NB4 (cell line): Measurements from ENCODE around the gene NRL.

Experiments used
- DNase-seq: peaks from one replicate; pipeline ENCODE4 v3.0.0; 2010; ENCODE audit warnings: low read depth
- H3K4me3 ChIP-seq: one replicate; pipeline ENCODE4 v1.5.1; 2011; ENCODE audit warnings: mild to moderate bottlenecking, low read depth, low read length, moderate library complexity
- CTCF ChIP-seq: IDR thresholded peaks from one replicate; pipeline ENCODE4 v1.5.1; 2012; ENCODE audit warnings: low read depth, low read length
- MAX ChIP-seq: IDR thresholded peaks from 2 replicates; pipeline ENCODE4 v1.6.1; 2011; ENCODE audit warnings: low read depth, low read length
- MYC ChIP-seq: IDR thresholded peaks from 2 replicates; pipeline ENCODE4 v1.6.1; 2011; ENCODE audit warnings: low read depth, low read length
- POLR2A ChIP-seq: IDR thresholded peaks from 2 replicates; pipeline ENCODE4 v1.6.1; 2011; ENCODE audit warnings: mild to moderate bottlenecking; ENCODE audit not compliant: insufficient read length; ENCODE audit errors: extremely low read depth

NRL gene

DNA sequence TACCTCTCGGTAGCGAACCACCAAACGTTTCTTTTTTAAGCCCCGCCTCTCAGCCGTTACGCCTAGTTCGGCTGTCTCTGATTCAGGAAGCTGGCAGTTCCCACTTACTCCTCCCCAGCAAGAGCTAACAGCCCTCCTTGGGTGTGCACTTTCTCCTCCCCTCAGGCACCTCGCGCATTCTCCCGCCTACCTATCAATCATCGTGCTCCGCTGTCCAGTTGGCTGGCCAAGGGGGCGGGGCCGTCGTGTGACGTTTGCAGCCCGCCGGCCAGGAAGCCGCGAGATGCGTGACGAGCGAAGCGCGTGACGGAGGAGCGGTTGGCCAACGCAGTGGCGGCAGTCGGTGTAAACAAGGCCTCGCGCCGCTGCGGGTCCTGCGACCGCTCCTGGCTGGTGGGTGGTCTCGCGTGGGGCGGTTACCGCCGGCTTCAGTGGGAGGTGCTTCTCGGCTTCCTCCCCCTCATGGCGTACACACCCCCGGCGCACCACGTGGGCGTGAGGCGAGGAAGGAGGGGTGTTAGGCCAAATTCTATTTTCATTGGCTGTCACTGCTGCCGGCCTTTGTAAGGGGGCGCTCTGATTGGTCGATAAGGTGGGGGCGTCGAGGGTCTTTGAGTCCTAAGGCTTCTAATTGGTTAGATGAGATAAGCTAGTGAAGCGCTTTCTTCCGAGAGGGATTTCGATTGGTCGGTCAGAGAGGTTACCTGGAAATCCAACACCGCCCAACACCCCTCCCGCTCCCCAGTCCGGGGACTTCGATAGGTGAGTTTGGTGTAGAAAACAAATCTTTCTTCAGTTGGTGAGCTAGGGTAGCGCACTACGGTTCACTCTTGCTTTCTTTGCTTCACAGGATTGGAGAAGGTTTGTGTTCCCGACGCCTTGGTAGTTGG is at the start of gene NRL, which contains the start of gene DCAF11:
NRL (minus strand) TSS at position 418 of the 890 bp plus-strand sequence. CDS start 32,101 bp downstream, outside the sequence.
DCAF11 (plus strand) TSS at position 246 of the 890 bp plus-strand sequence. CDS start 818 bp downstream, outside the sequence.
- peak within 1 kb of the TSS; percentile 96 for H3K4me3 ChIP-seq
- TF ChIP-seq MAX = peak; percentile 98
- TF ChIP-seq MYC = peak; percentile 97
- no peak for TF ChIP-seq CTCF
- TF ChIP-seq POLR2A = peak; percentile 70
- peak; percentile 99 for DNase-seq

GRCh38 chr14:24162093-24162492 is 47.3 kb upstream of the NRL start:
- TF ChIP-seq MAX = no peak
- H3K4me3 ChIP-seq = peak overlapping the region; percentile 78
- no peak for DNase-seq

DNA sequence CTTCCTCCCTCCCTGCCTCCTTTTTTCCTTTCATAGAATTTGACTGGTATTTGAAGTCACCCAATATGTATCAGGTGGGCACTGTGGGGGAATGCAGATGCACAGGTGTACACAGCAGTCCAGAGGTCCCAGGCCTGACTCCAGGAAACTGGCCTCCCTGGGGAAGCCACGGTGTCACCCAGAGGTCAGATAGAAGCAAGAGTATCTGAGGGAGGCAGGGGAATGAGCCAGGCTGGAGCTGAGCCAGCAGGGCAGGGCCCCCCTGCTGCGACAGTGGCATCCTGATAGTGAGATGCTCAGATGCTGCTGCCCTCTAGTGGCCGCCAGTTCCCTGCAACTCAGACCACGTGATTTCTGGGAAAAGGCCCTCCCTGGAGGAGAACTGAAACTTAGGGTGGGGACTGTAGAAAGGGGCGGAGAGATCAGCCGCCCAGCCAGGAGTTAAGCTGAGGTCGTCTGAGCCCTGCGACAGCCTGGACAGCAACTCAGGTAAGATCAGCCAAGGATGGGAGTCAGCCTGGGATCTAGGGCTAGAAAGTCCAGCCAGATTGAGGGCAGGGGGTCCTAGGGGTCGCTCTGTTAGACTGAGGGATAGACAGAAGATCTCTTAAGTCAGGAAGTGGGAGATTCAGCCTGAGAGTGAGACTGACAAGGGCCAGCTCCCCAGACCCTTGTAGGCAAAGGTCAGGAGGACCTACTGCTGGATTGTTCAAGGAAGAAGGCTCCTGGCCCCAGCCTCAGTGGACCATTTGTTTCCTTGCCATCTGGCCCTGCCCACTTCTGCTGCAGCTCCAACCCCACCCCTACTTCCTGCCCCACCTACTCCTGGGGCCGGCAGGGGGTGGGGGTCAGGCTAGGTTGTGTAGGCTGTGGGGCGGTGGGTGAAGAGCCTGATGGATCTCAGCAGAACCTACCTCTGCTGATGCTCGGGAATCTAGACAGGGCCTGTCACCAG is 46.4 kb upstream of the NRL start, which contains the start of gene IRF9:
IRF9 (plus strand) TSS at position 416 of the 955 bp plus-strand sequence. CDS start 880 bp downstream, outside the sequence.
- TF ChIP-seq CTCF (peak; percentile 71), MAX (peak; percentile 99), POLR2A (no peak), MYC (peak; percentile 76; the same call in 1 of the 2 replicates)
- peak; percentile 96 for DNase-seq
- peak within 1 kb of the TSS; percentile 78 for H3K4me3 ChIP-seq

DNA sequence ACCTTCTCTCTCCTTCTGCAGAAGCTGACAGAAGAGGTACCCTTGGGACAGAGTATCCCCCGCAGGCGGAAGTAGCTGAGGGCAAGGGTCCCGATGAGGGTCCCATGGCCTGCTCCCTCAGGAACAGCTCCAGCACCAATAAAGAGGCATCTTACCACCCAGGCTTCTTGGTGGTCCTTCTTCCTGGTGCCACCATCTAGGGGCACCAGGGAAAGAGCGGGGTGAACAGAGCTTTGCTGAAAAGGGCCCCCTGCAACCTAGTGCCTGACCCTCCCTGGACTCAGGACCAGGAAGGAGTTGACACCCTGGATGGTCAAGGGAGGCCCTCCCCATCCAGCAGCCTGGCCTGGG is 45.7 kb upstream of the NRL start:
- DNase-seq = no peak
- TF ChIP-seq CTCF = no peak
- TF ChIP-seq MYC = no peak
- TF ChIP-seq MAX = no peak
- no peak for TF ChIP-seq POLR2A
- no peak overlapping the region for H3K4me3 ChIP-seq

DNA sequence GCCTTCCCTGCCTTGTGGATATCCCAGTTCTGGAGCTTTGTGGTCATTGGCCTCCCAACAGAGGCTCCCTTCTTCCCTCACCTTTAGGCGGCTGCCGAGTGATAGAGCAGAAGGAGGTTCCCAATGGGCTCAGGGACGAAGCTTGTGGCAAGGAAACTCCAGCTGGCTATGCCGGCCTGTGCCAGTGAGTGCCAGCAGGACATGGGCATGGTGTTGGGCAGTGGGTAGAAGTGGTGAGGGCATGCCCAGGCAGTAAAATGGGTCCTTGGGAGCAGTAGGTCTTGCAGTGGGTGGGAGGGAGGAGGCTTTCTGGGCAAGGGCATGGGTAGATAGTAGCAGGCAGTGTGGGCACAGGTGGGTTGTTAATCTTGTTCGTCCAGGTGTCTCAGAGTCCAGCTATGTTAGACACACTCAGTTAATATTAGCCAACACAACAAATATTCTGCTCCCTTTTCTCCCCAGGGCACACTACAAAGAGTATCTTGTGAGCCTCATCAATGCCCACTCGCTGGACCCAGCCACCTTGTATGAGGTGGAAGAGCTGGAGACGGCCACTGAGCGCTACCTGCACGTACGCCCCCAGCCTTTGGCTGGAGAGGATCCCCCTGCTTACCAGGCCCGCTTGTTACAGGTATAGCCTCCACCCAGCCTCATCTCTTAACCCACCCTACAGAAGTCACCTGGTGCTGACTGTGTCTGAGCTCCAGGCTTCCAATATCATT is 45.2 kb upstream of the NRL start:
- TF ChIP-seq MYC (no peak), POLR2A (no peak), MAX (no peak), CTCF (no peak)
- DNase-seq = no peak
- H3K4me3 ChIP-seq = no peak overlapping the region
